KMS-11 (cell line): ENCODE measurements around the gene TNK2.

Experiments
- H2AFZ ChIP-seq: fragments of 200-600 bp; sonication (generic); 2 replicates; pipeline ENCODE4 v1.6.1; 2016; ENCODE audit warnings: antibody characterized with exemption, mixed run types, low read depth
- H3K27ac ChIP-seq: fragments of 200-600 bp; sonication (generic); 2 replicates; pipeline ENCODE4 v1.6.1; 2016; ENCODE audit warnings: mild to moderate bottlenecking, mixed run types
- H3K27me3 ChIP-seq: fragments of 200-600 bp; sonication (generic); 2 replicates; pipeline ENCODE4 v1.6.1; 2017; ENCODE audit warnings: mild to moderate bottlenecking, low read depth, mixed run types, moderate library complexity; ENCODE audit not compliant: insufficient read depth
- H3K36me3 ChIP-seq: fragments of 200-600 bp; sonication (generic); 2 replicates; pipeline ENCODE4 v1.6.1; 2017; ENCODE audit warnings: mild to moderate bottlenecking, mixed run types; ENCODE audit not compliant: insufficient read depth
- H3K4me1 ChIP-seq: fragments of 200-600 bp; sonication (generic); 2 replicates; pipeline ENCODE4 v1.6.1; 2016; ENCODE audit warnings: mild to moderate bottlenecking, low read depth, mixed run types; ENCODE audit not compliant: poor library complexity, severe bottlenecking
- H3K4me2 ChIP-seq: fragments of 200-600 bp; sonication (generic); 2 replicates; pipeline ENCODE4 v1.7.0; 2016; ENCODE audit warnings: mild to moderate bottlenecking, mixed run types
- H3K4me3 ChIP-seq: fragments of 200-600 bp; sonication (generic); IDR thresholded peaks from 2 replicates; pipeline ENCODE4 v1.6.1; 2017; ENCODE audit warnings: low read depth, low read length, mixed read lengths; ENCODE audit not compliant: insufficient read depth
- H3K79me2 ChIP-seq: fragments of 200-600 bp; sonication (generic); 2 replicates; pipeline ENCODE4 v1.6.1; 2016; ENCODE audit warnings: low read depth, mixed run types; ENCODE audit not compliant: insufficient read depth
- H3K9ac ChIP-seq: fragments of 200-600 bp; sonication (generic); 2 replicates; pipeline ENCODE4 v1.6.1; 2016; ENCODE audit warnings: mild to moderate bottlenecking, mixed run types
- H4K20me1 ChIP-seq: fragments of 200-600 bp; sonication (generic); 2 replicates; pipeline ENCODE4 v1.6.1; 2016; ENCODE audit warnings: mild to moderate bottlenecking, mixed run types; ENCODE audit not compliant: insufficient read depth
- CTCF ChIP-seq: fragments of 200-600 bp; sonication (generic); conservative IDR thresholded peaks from 2 replicates; pipeline ENCODE4 v1.6.1; 2017; ENCODE audit warnings: low read depth, mild to moderate bottlenecking, antibody characterized with exemption, low read length, moderate library complexity, mixed read lengths

TNK2 gene

GRCh38 chr3:195835791-195836190 lies 72.6 kb downstream of the TNK2 start:
- Histone ChIP-seq H3K79me2 (no peaks in the 10 kb centered on the region), H3K4me3 (no peak overlapping the region), H3K36me3 (no peaks in the 10 kb centered on the region), H2AFZ (no peak overlapping the region), H3K4me2 (no peak overlapping the region), H3K27ac (no peak overlapping the region), H3K4me1 (no peaks in the 10 kb centered on the region), H4K20me1 (no peaks in the 10 kb centered on the region), H3K9ac (no peak overlapping the region), H3K27me3 (peaks cover 2% of the 10 kb centered on the region; the same call in 1 of the 2 replicates)
- TF ChIP-seq CTCF, result no peak

- Histone ChIP-seq H3K4me1 (no peaks in the 10 kb centered on the region), H3K27me3 (peaks cover 2% of the 10 kb centered on the region; the same call in 1 of the 2 replicates), H3K4me3 (no peak overlapping the region), H2AFZ (no peak overlapping the region), H3K27ac (no peak overlapping the region), H3K4me2 (no peak overlapping the region), H3K79me2 (no peaks in the 10 kb centered on the region), H4K20me1 (no peaks in the 10 kb centered on the region), H3K9ac (no peak overlapping the region), H3K36me3 (no peaks in the 10 kb centered on the region)
- TF ChIP-seq CTCF, result no peak
These were observed 73.4 kb downstream of the TNK2 start for GRCh38 chr3:195834675-195835583.

GRCh38 chr3:195829897-195830254 lies 78.5 kb downstream of the TNK2 start:
- no peaks in the 10 kb centered on the region for H3K36me3 ChIP-seq
- no peak overlapping the region for H3K4me2 ChIP-seq
- no peaks in the 10 kb centered on the region for H4K20me1 ChIP-seq
- H3K4me3 ChIP-seq, result no peak overlapping the region
- H3K4me1 ChIP-seq, result no peaks in the 10 kb centered on the region
- no peaks in the 10 kb centered on the region for H3K27me3 ChIP-seq
- TF ChIP-seq CTCF, result no peak
- H3K27ac ChIP-seq, result no peak overlapping the region
- no peak overlapping the region for H2AFZ ChIP-seq
- no peaks in the 10 kb centered on the region for H3K79me2 ChIP-seq
- H3K9ac ChIP-seq, result no peak overlapping the region

- H3K4me3 ChIP-seq, result no peak overlapping the region
- no peak overlapping the region for H3K27ac ChIP-seq
- no peaks in the 10 kb centered on the region for H3K79me2 ChIP-seq
- no peak for TF ChIP-seq CTCF
- no peaks in the 10 kb centered on the region for H3K27me3 ChIP-seq
- H3K4me1 ChIP-seq, result no peaks in the 10 kb centered on the region
- no peaks in the 10 kb centered on the region for H3K36me3 ChIP-seq
- no peak overlapping the region for H3K4me2 ChIP-seq
- H2AFZ ChIP-seq, result no peak overlapping the region
- H3K9ac ChIP-seq, result no peak overlapping the region
- H4K20me1 ChIP-seq, result no peaks in the 10 kb centered on the region
These were observed 79.6 kb downstream of the TNK2 start for GRCh38 chr3:195828762-195829161.
